Measurements from ENCODE around the gene ANKRD23.

The ANKRD23 gene

GRCh38 chr2:96832754-96833507, 10.9 kb downstream of the ANKRD23 start:
- no peak for DNase-seq

GRCh38 chr2:96832408-96832753, 11.4 kb downstream of the ANKRD23 start:
- no peak for DNase-seq

- DNase-seq: no peak
Measured at GRCh38 chr2:96831679-96832078, 12.1 kb downstream of the ANKRD23 start.

- no peak for DNase-seq
Measured at GRCh38 chr2:96830044-96830562, 13.7 kb downstream of the ANKRD23 start.

- no peak for DNase-seq
Measured at GRCh38 chr2:96828874-96829273, 14.9 kb downstream of the ANKRD23 start.

GRCh38 chr2:96828436-96828835, 15.4 kb downstream of the ANKRD23 start:
- no peak for DNase-seq

- no peak for DNase-seq
Measured at GRCh38 chr2:96826546-96827278, 17.1 kb downstream of the ANKRD23 start.

GRCh38 chr2:96825057-96825456, 18.8 kb downstream of the ANKRD23 start:
- DNase-seq: no peak

- no peak for DNase-seq
Measured at GRCh38 chr2:96824079-96824870, 19.5 kb downstream of the ANKRD23 start.

GRCh38 chr2:96823198-96823597, 20.6 kb downstream of the ANKRD23 start:
- no peak for DNase-seq

GRCh38 chr2:96822786-96823185, 21.0 kb downstream of the ANKRD23 start:
- no peak for DNase-seq

- DNase-seq: no peak
Measured at GRCh38 chr2:96821113-96821675, 22.6 kb downstream of the ANKRD23 start.

GRCh38 chr2:96819876-96820511, 23.8 kb downstream of the ANKRD23 start:
- no peak for DNase-seq

- no peak for DNase-seq
Measured at GRCh38 chr2:96819128-96819875, 24.5 kb downstream of the ANKRD23 start.

GRCh38 chr2:96817882-96818281, 25.9 kb downstream of the ANKRD23 start:
- no peak for DNase-seq

- no peak for DNase-seq
Measured at GRCh38 chr2:96816836-96817702, 26.8 kb downstream of the ANKRD23 start.

- DNase-seq: peak; percentile 77
Measured at GRCh38 chr2:96816127-96816835, 27.5 kb downstream of the ANKRD23 start, which contains the start of gene CNNM3. Gene CNNM3 (plus strand): TSS chr2:96816268. CDS start chr2:96816278, 10 bp downstream.

- DNase-seq: no peak
Measured at GRCh38 chr2:96815326-96816126, 28.3 kb downstream of the ANKRD23 start.

GRCh38 chr2:96813656-96814055, 30.2 kb downstream of the ANKRD23 start:
- no peak for DNase-seq
